HUES6 (cell line): ENCODE measurements around the gene CGB1.
A peak's percentile ranks its signal among the peaks of the same experiment; 100 is the strongest.
"Not testable (repeated sequence)": the region's sequence is repeated elsewhere in the genome, so short reads cannot be mapped to it uniquely, and the experiment has no call there.

Experiments used
- H3K27ac ChIP-seq: 2 replicates; pipeline ENCODE4 v1.7.0; 2013; ENCODE audit warnings: low read depth, mild to moderate bottlenecking, low read length, inconsistent platforms
- H3K27me3 ChIP-seq: 2 replicates; pipeline ENCODE4 v1.6.1; 2013; ENCODE audit warnings: low read length; ENCODE audit not compliant: control insufficient read depth, insufficient read depth
- H3K36me3 ChIP-seq: 2 replicates; pipeline ENCODE4 v1.6.1; 2013; ENCODE audit warnings: low read length; ENCODE audit not compliant: control insufficient read depth, insufficient read depth
- H3K4me1 ChIP-seq: 2 replicates; pipeline ENCODE4 v1.6.1; 2013; ENCODE audit warnings: low read length; ENCODE audit not compliant: control insufficient read depth, insufficient read depth
- H3K4me3 ChIP-seq: 2 replicates; pipeline ENCODE4 v1.5.1; 2013; ENCODE audit warnings: low read depth, low read length
- H3K9ac ChIP-seq: one replicate; pipeline ENCODE4 v1.6.1; 2013; ENCODE audit warnings: mild to moderate bottlenecking, low read length
- H3K9me3 ChIP-seq: 2 replicates; pipeline ENCODE4 v1.6.1; 2013; ENCODE audit warnings: low read depth, low read length; ENCODE audit not compliant: control insufficient read depth, insufficient read depth

The CGB1 gene

DNA sequence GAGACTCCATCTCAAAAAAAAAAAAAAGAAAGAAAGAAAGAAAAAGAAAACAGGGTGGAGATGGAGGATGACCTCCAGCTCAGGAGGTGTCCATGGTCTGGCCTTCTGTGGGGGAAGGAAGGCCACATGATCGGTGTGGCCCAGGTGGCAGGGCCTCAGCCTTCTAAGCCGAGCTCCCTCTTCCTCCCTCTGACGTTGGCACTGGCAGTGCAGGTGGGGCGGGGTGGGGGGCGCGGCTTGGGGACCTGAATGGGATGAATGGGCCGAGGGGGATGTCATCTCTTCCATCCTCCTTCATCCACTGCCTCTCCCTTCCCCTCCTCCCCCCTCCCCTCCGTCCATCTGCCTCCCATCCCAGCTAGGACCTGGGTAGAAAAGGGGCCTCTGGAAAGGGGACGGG lies 3.0 kb upstream of the CGB1 start:
- not testable (repeated sequence) for H3K4me1 ChIP-seq, H3K9me3 ChIP-seq, H3K27me3 ChIP-seq, H3K4me3 ChIP-seq, H3K9ac ChIP-seq, H3K27ac ChIP-seq, H3K36me3 ChIP-seq

DNA sequence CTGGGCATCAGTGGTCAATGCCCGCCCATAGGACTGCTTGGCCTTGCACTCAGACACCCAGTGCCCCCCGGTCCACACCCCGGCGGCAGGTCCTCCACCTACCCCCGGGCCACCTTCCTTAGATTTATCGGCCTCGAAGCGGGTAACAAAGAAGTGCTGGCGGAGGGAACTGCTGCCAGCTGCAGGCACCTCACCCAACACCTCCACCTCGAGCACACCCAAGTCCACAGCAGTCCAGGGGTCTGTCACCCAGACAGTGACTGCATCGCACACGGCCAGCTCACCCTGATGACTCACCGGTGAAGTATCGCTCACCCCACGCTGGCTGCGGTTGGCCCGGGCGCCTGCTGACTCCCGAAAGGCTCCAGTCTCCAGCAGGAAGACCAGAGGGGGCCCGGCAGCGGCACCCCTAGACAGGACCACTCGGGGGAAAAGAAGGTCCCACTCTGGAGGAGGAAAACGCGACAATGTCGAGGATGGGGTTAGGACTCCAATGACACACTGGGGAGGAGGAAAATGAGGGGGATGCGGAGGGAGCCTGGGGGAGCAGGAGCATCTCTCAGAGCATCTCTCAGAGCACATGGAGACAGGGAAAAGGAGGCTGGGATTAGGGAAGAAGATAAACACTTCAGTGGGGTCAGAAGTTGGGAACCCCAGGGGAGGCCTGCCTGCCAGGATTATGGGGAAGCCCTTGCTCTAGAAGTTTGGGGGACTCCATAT lies 2.0 kb upstream of the CGB1 start:
- H3K36me3 ChIP-seq, H3K9ac ChIP-seq, H3K27ac ChIP-seq, H3K4me1 ChIP-seq, H3K4me3 ChIP-seq, H3K27me3 ChIP-seq, H3K9me3 ChIP-seq: not testable (repeated sequence)

DNA sequence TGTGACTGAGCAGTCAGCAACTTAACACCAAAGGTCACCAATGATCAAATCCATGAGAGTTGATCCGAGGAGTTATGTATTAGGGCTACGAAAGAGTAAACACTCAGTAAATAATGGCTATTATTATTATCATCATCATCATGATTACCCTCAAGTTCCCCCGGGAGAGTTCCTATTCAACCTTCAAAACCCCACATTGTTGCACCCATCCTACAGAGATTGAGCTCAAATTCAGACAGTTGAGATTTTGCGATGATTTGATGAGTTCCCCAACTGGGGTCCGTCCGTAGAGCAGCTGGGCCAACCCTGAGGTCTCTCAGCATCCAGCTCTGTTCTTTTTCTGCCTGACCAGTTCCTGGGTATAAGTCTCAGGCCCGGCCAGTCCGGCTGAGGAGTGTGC lies 1.4 kb upstream of the CGB1 start:
- not testable (repeated sequence) for H3K4me3 ChIP-seq, H3K4me1 ChIP-seq, H3K27ac ChIP-seq, H3K9me3 ChIP-seq, H3K36me3 ChIP-seq, H3K9ac ChIP-seq, H3K27me3 ChIP-seq

DNA sequence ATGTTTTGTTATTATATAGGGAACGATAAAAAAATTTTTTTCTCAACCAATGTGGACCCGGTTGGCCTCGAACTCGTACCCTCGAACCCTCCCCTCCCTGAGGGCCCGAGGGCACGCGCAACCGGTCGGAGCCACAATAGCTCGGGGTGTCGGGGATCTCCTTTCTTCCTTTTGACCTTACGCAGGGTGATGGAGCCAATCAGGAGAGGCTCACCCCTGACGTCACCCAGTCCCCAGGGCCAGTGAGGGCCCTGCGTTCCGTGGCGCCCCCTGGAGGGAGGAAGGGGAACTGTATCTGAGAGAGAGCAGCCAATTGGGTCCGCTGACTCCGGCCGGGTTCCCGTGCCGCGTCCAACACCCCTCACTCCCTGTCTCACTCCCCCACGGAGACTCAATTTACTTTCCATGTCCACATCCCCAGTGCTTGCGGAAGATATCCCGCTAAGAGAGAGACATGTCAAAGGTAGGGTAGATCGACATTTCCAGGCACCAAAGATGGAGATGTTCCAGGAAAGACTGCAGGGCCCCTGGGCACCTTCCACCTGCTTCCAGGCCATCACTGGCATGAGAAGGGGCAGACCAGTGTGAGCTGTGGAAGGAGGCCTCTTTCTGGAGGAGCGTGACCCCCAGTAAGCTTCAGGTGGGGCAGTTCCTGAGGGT lies 4.9 kb downstream of the CGB1 start, which contains the start of gene CGB2:
Gene CGB2, plus strand, starts transcription at position 249 of the 660 bp plus-strand sequence. Its CDS starts 206 bp downstream, at position 455.
- H3K9me3 ChIP-seq, H3K27ac ChIP-seq, H3K4me1 ChIP-seq, H3K9ac ChIP-seq, H3K36me3 ChIP-seq, H3K27me3 ChIP-seq: not testable (repeated sequence)
- peak within 1 kb of the TSS; percentile 37 for H3K4me3 ChIP-seq

DNA sequence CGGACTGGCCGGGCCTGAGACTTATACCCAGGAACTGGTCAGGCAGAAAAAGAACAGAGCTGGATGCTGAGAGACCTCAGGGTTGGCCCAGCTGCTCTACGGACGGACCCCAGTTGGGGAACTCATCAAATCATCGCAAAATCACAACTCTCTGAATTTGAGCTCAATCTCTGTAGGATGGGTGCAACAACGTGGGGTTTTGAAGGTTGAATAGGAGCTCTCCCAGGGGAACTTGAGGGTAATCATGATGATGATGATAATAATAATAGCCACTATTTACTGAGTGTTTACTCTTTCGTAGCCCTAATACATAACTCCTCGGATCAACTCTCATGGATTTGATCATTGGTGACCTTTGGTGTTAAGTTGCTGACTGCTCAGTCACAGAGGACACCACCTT lies 6.4 kb downstream of the CGB1 start:
- H3K4me3 ChIP-seq, H3K36me3 ChIP-seq, H3K27me3 ChIP-seq, H3K27ac ChIP-seq, H3K4me1 ChIP-seq, H3K9ac ChIP-seq, H3K9me3 ChIP-seq: not testable (repeated sequence)

DNA sequence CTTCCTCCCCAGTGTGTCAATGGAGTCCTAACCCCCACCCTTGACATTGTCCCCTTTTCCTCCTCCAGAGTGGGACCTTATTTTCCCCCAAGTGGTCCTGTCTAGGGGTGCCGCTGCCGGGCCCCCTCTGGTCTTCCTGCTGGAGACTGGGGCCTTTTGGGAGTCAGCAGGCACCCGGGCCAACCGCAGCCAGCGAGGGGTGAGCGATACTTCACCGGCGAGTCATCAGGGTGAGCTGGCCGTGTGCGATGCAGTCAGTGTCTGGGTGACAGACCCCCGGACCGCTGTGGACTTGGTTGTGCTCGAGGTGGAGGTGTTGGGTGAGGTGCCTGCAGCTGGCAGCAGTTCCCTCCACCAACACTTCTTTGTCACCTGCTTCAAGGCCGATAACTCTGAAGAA lies 6.9 kb downstream of the CGB1 start:
- H3K27ac ChIP-seq, H3K9me3 ChIP-seq, H3K4me1 ChIP-seq, H3K27me3 ChIP-seq, H3K9ac ChIP-seq, H3K36me3 ChIP-seq, H3K4me3 ChIP-seq: not testable (repeated sequence)

DNA sequence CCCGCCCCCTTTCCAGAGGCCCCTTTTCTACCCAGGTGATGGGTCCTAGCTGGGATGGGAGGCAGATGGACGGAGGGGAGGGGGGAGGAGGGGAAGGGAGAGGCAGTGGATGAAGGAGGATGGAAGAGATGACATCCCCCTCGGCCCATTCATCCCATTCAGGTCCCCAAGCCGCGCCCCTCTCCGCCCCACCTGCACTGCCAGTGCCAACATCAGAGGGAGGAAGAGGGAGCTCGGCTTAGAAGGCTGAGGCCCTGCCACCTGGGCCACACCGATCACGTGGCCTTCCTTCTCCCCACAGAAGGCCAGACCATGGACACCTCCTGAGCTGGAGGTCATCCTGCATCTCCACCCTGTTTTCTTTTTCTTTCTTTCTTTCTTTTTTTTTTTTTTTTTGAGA lies 8.0 kb downstream of the CGB1 start:
- not testable (repeated sequence) for H3K36me3 ChIP-seq

DNA sequence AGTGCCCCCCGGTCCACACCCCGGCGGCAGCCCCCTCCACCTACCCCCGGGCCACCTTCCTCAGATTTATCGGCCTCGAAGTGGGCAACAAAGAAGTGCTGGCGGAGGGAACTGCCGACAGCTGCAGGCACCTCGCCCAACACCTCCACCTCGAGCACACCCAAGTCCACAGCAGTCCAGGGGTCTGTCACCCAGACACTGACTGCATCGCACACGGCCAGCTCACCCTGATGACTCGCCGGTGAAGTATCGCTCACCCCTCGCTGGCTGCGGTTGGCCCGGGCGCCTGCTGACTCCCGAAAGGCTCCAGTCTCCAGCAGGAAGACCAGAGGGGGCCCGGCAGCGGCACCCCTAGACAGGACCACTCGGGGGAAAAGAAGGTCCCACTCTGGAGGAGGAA lies 11.1 kb downstream of the CGB1 start:
- peaks cover 12% of the 10 kb centered on the region for H3K27me3 ChIP-seq
- not testable (repeated sequence) for H3K4me1 ChIP-seq, H3K9ac ChIP-seq, H3K4me3 ChIP-seq, H3K9me3 ChIP-seq, H3K27ac ChIP-seq, H3K36me3 ChIP-seq

More for the DNA sequence above, 8.0 kb downstream of the CGB1 start:
- not testable (repeated sequence) for H3K4me1 ChIP-seq, H3K9me3 ChIP-seq, H3K9ac ChIP-seq, H3K27me3 ChIP-seq, H3K27ac ChIP-seq, H3K4me3 ChIP-seq

DNA sequence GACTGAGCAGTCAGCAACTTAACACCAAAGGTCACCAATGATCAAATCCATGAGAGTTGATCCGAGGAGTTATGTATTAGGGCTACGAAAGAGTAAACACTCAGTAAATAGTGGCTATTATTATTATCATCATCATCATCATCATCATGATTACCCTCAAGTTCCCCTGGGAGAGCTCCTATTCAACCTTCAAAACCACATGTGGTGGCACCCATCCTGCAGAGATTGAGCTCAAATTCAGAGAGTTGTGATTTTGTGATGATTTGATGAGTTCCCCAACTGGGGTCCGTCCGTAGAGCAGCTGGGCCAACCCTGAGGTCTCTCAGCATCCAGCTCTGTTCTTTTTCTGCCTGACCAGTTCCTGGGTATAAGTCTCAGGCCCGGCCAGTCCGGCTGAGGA lies 11.6 kb downstream of the CGB1 start:
- not testable (repeated sequence) for H3K9ac ChIP-seq, H3K27ac ChIP-seq, H3K4me3 ChIP-seq, H3K36me3 ChIP-seq, H3K9me3 ChIP-seq
- H3K4me1 ChIP-seq = peaks cover 15% of the 10 kb centered on the region; the same call in 1 of the 2 replicates
- peaks cover 17% of the 10 kb centered on the region for H3K27me3 ChIP-seq

DNA sequence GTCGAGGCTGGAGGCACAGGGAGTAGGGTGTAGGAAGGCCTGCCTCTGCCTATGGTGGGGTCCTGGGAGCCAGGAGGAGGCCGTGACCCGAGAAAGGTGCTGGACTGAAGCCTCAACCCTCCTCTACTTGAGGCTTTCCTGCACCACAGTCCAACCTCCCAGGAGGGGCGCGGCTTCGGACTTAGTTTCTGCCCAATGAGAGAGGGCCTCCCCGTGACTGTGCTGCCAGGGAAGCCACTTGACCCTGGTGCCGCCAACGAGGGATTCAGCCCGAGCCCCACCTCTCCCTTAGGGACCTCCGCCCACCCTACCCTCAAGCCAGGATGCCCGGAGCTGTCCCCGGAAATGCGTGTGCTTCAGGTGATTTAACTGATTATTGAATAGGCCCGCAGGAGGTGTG lies 12.5 kb downstream of the CGB1 start, which contains the start of gene CGB3:
Gene CGB3, minus strand, starts transcription at position 101 of the 400 bp plus-strand sequence. CDS start 362 bp downstream, outside the sequence.
- not testable (repeated sequence) for H3K4me3 ChIP-seq, H3K9me3 ChIP-seq, H3K36me3 ChIP-seq, H3K27ac ChIP-seq, H3K9ac ChIP-seq
- Histone ChIP-seq H3K4me1 (peaks cover 19% of the 10 kb centered on the region), H3K27me3 (peaks cover 23% of the 10 kb centered on the region)

DNA sequence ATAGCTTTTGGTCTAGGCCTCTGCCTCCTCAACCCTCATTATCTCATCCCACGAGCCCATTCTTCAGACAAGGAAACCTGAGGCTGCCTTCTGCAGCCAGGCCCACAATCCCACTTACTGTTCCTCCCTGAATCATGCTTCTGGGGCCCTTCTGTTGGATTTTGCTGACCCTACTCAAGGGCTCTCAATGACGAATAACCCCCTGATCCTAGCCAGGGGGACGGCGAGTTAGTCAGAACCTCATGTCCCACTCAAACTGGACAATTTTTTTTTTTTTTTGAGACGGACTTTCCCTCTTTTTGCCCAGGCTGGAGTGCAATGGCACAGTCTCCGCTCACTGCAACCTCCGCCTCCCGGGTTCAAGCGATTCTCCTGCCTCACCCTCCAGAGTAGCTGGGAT lies 14.6 kb downstream of the CGB1 start:
- H3K4me1 ChIP-seq = peaks cover 28% of the 10 kb centered on the region
- H3K9me3 ChIP-seq = no peaks in the 10 kb centered on the region
- H3K4me3 ChIP-seq = no peak overlapping the region

More for the DNA sequence above, 14.6 kb downstream of the CGB1 start:
- Histone ChIP-seq H3K27ac (no peak overlapping the region), H3K9ac (no peak overlapping the region), H3K36me3 (no peaks in the 10 kb centered on the region), H3K27me3 (peaks cover 37% of the 10 kb centered on the region)
